OCI-LY7 (cell line): ENCODE results near the gene NTNG2. TPM values are rescaled to one million over a fixed set of nuclear protein-coding genes. Genes with fewer than 3 reads are reported as not detected.

Experiments used
- BruUV-seq: library from RNA; stranded (reverse); fragments of 400-500 nt; replicated peaks from 2 replicates; lab custom pipeline; 2021; lab: Mats Ljungman, UMichigan
- CTCF ChIA-PET: fragments of 300-600 bp; sonication (Branson Sonifier 250); formaldehyde crosslinking; loops from one replicate; lab custom pipeline; 2022; ENCODE audit warnings: antibody characterized with exemption; ENCODE audit not compliant: unreplicated experiment; lab: Charles Lee
- POLR2A ChIA-PET: fragments of 300-600 bp; sonication (Branson Sonifier 250); formaldehyde crosslinking; loops from one replicate; lab custom pipeline; 2022; ENCODE audit warnings: antibody characterized with exemption; lab: Charles Lee
- DNase-seq: peaks from one replicate; pipeline ENCODE4 v3.0.0-alpha.2; 2015; ENCODE audit warnings: low spot score
- H2AFZ ChIP-seq: fragments of 200-600 bp; sonication (generic), shearing (Covaris generic); 2 replicates; pipeline ENCODE4 v1.6.1; 2014; ENCODE audit warnings: mild to moderate bottlenecking, antibody characterized with exemption, low read length, moderate library complexity
- H3K27ac ChIP-seq: fragments of 200-600 bp; sonication (generic); 2 replicates; pipeline ENCODE4 v1.5.1; 2014; ENCODE audit warnings: mixed run types, low read depth, mild to moderate bottlenecking, moderate library complexity, low read length, inconsistent platforms; ENCODE audit not compliant: poor library complexity, severe bottlenecking
- H3K36me3 ChIP-seq: fragments of 200-600 bp; sonication (generic); 2 replicates; pipeline ENCODE4 v1.6.1; 2014; ENCODE audit warnings: mild to moderate bottlenecking, antibody characterized with exemption, low read length, moderate library complexity, mixed read lengths; ENCODE audit not compliant: insufficient read depth
- H3K4me1 ChIP-seq: fragments of 200-600 bp; sonication (generic); 2 replicates; pipeline ENCODE4 v1.5.1; 2014; ENCODE audit warnings: mild to moderate bottlenecking, low read length; ENCODE audit not compliant: insufficient read depth, poor library complexity, severe bottlenecking
- H3K4me2 ChIP-seq: fragments of 200-600 bp; sonication (generic); 2 replicates; pipeline ENCODE4 v1.6.1; 2014; ENCODE audit warnings: mild to moderate bottlenecking, low read length
- H3K4me3 ChIP-seq: fragments of 200-600 bp; sonication (generic); 2 replicates; pipeline ENCODE4 v1.5.1; 2014; ENCODE audit warnings: mild to moderate bottlenecking, low read depth, low read length; ENCODE audit not compliant: poor library complexity, severe bottlenecking
- H3K79me2 ChIP-seq: fragments of 200-600 bp; sonication (generic); 2 replicates; pipeline ENCODE4 v1.6.1; 2016; ENCODE audit warnings: low read depth, mild to moderate bottlenecking, low read length, moderate library complexity, mixed read lengths; ENCODE audit not compliant: insufficient read depth
- H3K9me2 ChIP-seq: fragments of 200-600 bp; sonication (generic); 2 replicates; pipeline ENCODE4 v1.6.1; 2016; ENCODE audit warnings: mild to moderate bottlenecking, low read length, mixed read lengths; ENCODE audit not compliant: insufficient read depth
- H3K9me3 ChIP-seq: fragments of 200-600 bp; sonication (generic); 2 replicates; pipeline ENCODE4 v1.6.1; 2014; ENCODE audit warnings: mild to moderate bottlenecking, mixed run types, low read length, mixed read lengths
- H4K20me1 ChIP-seq: fragments of 200-600 bp; sonication (generic); 2 replicates; pipeline ENCODE4 v1.6.1; 2014; ENCODE audit warnings: mild to moderate bottlenecking, antibody characterized with exemption, low read length, moderate library complexity, mixed read lengths; ENCODE audit not compliant: insufficient read depth
- EZH2phosphoT487 ChIP-seq: fragments of 200-600 bp; sonication (generic); IDR thresholded peaks from 2 replicates; pipeline ENCODE4 v1.6.1; 2018; ENCODE audit warnings: low read depth, borderline replicate concordance, mild to moderate bottlenecking, mixed run types, antibody characterized with exemption, low read length, moderate library complexity, mixed read lengths
- intact Hi-C: fragments of 100-400 bp; cut with micrococcal nuclease; formaldehyde crosslinking; loops from one replicate; pipeline ENCODE4 v1.10.0; 2022; ENCODE audit not compliant: unreplicated experiment
- total RNA-seq, 2 experiments: library from RNA; depleted of rRNA in 1 of 2; stranded (reverse); fragments of >200 nt in 1 of 2; shearing (Covaris generic) in 1 of 2; gene quantifications; 2 replicates each; pipeline ENCODE4 v1.2.3, GENCODE V29; 2014 to 2022
- TF ChIP-seq, protein P1 (sequence below): fragments of 200-600 bp; sonication (generic); conservative IDR thresholded peaks from 2 replicates; pipeline ENCODE4 v1.5.1; 2014; ENCODE audit warnings: mild to moderate bottlenecking, antibody characterized with exemption, low read length, moderate library complexity, mixed read lengths

NTNG2 gene
- total RNA-seq, 2 experiments from 2014 or later: 3.2 to 7.5 TPM

DNA sequence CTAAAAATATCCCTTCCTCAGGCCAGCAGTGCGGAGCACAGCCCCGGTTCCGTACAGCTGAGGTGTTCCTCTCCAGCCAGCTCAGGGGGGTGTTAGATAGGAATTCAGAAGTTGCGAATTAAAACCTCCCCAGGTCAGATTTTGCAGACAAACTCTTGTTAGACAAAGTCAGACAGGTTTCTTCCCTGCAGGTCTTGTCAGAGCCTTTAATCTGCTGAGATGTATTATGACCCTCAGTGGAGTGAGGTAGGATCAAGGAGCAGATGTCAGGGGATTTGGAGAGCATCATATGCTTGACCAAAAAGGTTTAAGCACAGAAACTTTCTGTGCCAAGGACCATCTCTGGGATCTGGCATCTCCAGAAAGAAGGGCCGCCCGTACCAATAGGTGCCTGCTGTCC is 60.1 kb downstream of the NTNG2 start:
- Histone ChIP-seq H3K4me1 (peaks cover 6% of the 10 kb centered on the region), H3K79me2 (no peaks in the 10 kb centered on the region), H4K20me1 (no peaks in the 10 kb centered on the region), H3K4me3 (no peak overlapping the region), H3K9me3 (no peaks in the 10 kb centered on the region), H2AFZ (no peak overlapping the region), H3K9me2 (no peaks in the 10 kb centered on the region), H3K27ac (no peak overlapping the region), H3K36me3 (no peaks in the 10 kb centered on the region), H3K4me2 (no peak overlapping the region)
- POLR2A ChIA-PET: no interaction called here
- CTCF ChIA-PET: no interaction called here
- DNase-seq: no peak
- intact Hi-C loops: no loop called here
- BruUV-seq: no TSS peak
- TF ChIP-seq EZH2phosphoT487: no peak
- TF ChIP-seq, protein P1, sequence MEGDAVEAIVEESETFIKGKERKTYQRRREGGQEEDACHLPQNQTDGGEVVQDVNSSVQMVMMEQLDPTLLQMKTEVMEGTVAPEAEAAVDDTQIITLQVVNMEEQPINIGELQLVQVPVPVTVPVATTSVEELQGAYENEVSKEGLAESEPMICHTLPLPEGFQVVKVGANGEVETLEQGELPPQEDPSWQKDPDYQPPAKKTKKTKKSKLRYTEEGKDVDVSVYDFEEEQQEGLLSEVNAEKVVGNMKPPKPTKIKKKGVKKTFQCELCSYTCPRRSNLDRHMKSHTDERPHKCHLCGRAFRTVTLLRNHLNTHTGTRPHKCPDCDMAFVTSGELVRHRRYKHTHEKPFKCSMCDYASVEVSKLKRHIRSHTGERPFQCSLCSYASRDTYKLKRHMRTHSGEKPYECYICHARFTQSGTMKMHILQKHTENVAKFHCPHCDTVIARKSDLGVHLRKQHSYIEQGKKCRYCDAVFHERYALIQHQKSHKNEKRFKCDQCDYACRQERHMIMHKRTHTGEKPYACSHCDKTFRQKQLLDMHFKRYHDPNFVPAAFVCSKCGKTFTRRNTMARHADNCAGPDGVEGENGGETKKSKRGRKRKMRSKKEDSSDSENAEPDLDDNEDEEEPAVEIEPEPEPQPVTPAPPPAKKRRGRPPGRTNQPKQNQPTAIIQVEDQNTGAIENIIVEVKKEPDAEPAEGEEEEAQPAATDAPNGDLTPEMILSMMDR: no peak

DNA sequence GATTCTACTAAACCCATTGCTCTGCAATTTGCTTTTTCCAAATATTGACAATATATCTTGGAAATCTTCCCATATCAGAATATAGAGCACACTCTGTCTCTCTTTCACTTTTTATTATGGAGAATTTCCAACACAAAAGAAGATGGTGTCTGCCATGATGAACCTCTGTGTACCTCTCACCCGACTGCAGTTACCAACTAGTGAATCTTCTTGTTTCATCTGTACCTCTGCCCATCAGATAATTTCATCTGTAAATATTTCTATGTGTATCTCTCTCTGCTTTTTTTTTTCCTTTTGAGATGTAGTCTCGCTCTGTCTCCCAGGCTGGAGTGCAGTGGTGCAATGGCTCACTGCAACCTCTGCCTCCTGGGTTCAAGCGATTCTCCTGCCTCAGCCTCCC is 62.8 kb downstream of the NTNG2 start:
- no TSS peak for BruUV-seq
- Histone ChIP-seq H3K79me2 (no peaks in the 10 kb centered on the region), H3K9me2 (no peaks in the 10 kb centered on the region), H3K9me3 (no peaks in the 10 kb centered on the region), H3K4me3 (no peak overlapping the region), H4K20me1 (no peaks in the 10 kb centered on the region), H3K4me1 (peaks cover 6% of the 10 kb centered on the region), H3K4me2 (no peak overlapping the region), H3K27ac (no peak overlapping the region), H3K36me3 (no peaks in the 10 kb centered on the region), H2AFZ (no peak overlapping the region)
- CTCF ChIA-PET: no interaction called here
- POLR2A ChIA-PET: no interaction called here
- intact Hi-C loops: no loop called here
- no peak for DNase-seq
- TF ChIP-seq, protein P1: no peak
- no peak for TF ChIP-seq EZH2phosphoT487

DNA sequence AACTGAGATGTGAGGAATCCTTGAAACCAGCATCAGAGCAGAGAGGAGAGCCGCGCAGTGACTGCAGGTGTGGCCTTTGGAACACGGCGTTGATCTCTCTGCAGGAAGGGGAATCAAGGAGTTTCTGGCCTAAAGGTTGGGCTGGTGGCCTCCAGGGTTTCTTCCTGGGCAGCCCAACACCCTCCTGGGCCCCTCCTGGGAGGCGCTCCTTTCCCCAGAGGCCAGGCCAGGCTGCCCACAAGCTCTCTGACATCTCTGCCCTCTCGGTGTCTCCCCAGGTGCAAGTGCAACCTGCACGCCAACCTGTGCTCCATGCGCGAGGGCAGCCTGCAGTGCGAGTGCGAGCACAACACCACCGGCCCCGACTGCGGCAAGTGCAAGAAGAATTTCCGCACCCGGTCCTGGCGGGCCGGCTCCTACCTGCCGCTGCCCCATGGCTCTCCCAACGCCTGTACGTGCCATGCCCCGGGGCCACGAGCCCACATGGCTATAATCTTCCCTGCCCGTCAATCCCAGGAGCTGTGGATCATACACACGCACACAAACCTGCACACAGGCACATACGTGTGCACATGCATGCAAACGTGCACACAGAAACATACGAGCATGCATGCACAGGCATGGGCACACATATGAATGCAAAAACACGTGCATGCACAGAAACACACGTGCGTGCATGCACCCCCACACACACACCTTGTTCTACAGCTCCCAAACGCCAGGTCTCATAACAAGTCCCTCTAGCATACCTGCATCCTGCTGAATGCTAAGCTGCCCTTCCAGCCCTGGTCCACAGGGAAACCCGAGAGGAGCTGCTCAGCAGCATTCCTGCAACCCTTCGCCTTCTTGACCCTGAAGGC is 64.9 kb downstream of the NTNG2 start:
- Histone ChIP-seq H3K4me1 (peaks cover 6% of the 10 kb centered on the region), H3K79me2 (no peaks in the 10 kb centered on the region), H3K9me2 (no peaks in the 10 kb centered on the region), H4K20me1 (no peaks in the 10 kb centered on the region), H3K36me3 (no peaks in the 10 kb centered on the region), H3K4me3 (no peak overlapping the region), H3K27ac (no peak overlapping the region), H2AFZ (no peak overlapping the region), H3K4me2 (no peak overlapping the region), H3K9me3 (no peaks in the 10 kb centered on the region)
- no peak for DNase-seq
- BruUV-seq: no TSS peak
- intact Hi-C loops: no loop called here
- POLR2A ChIA-PET: interaction anchor here (0.6 to 1.1 kb wide), 2 partner anchors 311 to 892 kb away, joined by 3 to 4 read pairs; no protein-coding TSS in a partner anchor
- CTCF ChIA-PET: no interaction called here
- TF ChIP-seq, protein P1: no peak
- TF ChIP-seq EZH2phosphoT487: no peak
